ENCODE measurements around the gene KLHL13. TPM values are rescaled to one million over a fixed set of nuclear protein-coding genes. Genes with fewer than 3 reads are reported as not detected.
"Not testable (repeated sequence)": the region's sequence is repeated elsewhere in the genome, so short reads cannot be mapped to it uniquely, and the experiment has no call there.

The KLHL13 gene
- polyA plus RNA-seq, 2 donors, result 1.6 to 3.0 TPM

GRCh38 chrX:118047446-118048186 is 69.0 kb downstream of the KLHL13 start:
- 52 to 59% methylated on average over 4 of the region's 4 CpGs for WGBS, 2 donors

DNA sequence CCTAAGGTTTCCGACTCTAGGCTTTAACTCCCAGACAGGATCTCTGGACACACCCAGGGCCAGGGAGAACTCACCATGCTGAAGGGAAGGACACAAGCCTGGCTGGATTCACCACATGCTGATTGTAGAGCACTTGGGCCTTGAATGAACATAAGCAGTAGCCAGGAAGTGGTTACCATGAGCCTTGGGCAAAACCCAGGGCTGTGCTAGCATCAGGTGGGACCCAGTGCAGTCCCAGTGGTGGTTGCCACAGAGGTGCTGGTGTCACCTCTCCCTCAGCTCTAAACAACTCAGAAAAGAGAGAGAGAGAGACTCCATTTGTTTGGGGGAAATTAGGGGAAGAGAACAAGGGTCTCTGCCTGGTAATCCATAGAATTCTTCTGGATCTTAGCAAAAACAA is 77.0 kb downstream of the KLHL13 start:
- Histone ChIP-seq H3K27me3 (ENCODE audit: control insufficient read depth in 1 of 2, insufficient read depth in 2 of 2, low read length in 2 of 2) (no peaks in the 10 kb centered on the region), H3K9me3 (ENCODE audit: control insufficient read depth in 2 of 2, insufficient read depth in 1 of 2, low read depth in 1 of 2, low read length in 1 of 2) (no peaks in the 10 kb centered on the region), H3K36me3 (ENCODE audit: control insufficient read depth in 2 of 2, insufficient read depth in 2 of 2, low read length in 1 of 2) (no peaks in the 10 kb centered on the region), H3K27ac (ENCODE audit: low read depth in 2 of 2, low read length in 1 of 2) (no peak overlapping the region), H3K4me3 (ENCODE audit: low read depth in 1 of 2, low read length in 2 of 2) (no peak overlapping the region), H3K4me1 (ENCODE audit: control insufficient read depth in 2 of 2, insufficient read depth in 2 of 2, low read length in 1 of 2) (no peaks in the 10 kb centered on the region)
- WGBS, 2 donors, result 88 to 97% methylated on average over 1 of the region's 1 CpG

More at GRCh38 chrX:118047446-118048186, 69.0 kb downstream of the KLHL13 start:
- Histone ChIP-seq H3K27me3 (ENCODE audit: control insufficient read depth in 1 of 2, insufficient read depth in 2 of 2, low read length in 2 of 2) (no peaks in the 10 kb centered on the region), H3K9me3 (ENCODE audit: control insufficient read depth in 2 of 2, insufficient read depth in 1 of 2, low read depth in 1 of 2, low read length in 1 of 2) (no peaks in the 10 kb centered on the region), H3K27ac (ENCODE audit: low read depth in 2 of 2, low read length in 1 of 2) (no peak overlapping the region), H3K4me3 (ENCODE audit: low read depth in 1 of 2, low read length in 2 of 2) (no peak overlapping the region), H3K36me3 (ENCODE audit: control insufficient read depth in 2 of 2, insufficient read depth in 2 of 2, low read length in 1 of 2) (no peaks in the 10 kb centered on the region), H3K4me1 (ENCODE audit: control insufficient read depth in 2 of 2, insufficient read depth in 2 of 2, low read length in 1 of 2) (no peaks in the 10 kb centered on the region)

GRCh38 chrX:118038614-118039365 is 77.8 kb downstream of the KLHL13 start:
- H3K27ac ChIP-seq (ENCODE audit: low read depth in 2 of 2, low read length in 1 of 2), result no peak overlapping the region
- WGBS, 2 donors, result 69 to 79% methylated on average over 3 of the region's 3 CpGs

GRCh38 chrX:118026631-118027030 is 90.0 kb downstream of the KLHL13 start:
- H3K27me3 ChIP-seq (ENCODE audit: control insufficient read depth in 1 of 2, insufficient read depth in 2 of 2, low read length in 2 of 2), result no peaks in the 10 kb centered on the region
- no peaks in the 10 kb centered on the region for H3K9me3 ChIP-seq (ENCODE audit: control insufficient read depth in 2 of 2, insufficient read depth in 1 of 2, low read depth in 1 of 2, low read length in 1 of 2)
- H3K4me1 ChIP-seq (ENCODE audit: control insufficient read depth in 2 of 2, insufficient read depth in 2 of 2, low read length in 1 of 2), result no peaks in the 10 kb centered on the region
- H3K4me3 ChIP-seq (ENCODE audit: low read depth in 1 of 2, low read length in 2 of 2), result no peak overlapping the region
- WGBS, 2 donors, result 59 to 76% methylated on average over 1 of the region's 1 CpG
- no peak overlapping the region for H3K27ac ChIP-seq (ENCODE audit: low read depth in 2 of 2, low read length in 1 of 2)
- H3K36me3 ChIP-seq (ENCODE audit: control insufficient read depth in 2 of 2, insufficient read depth in 2 of 2, low read length in 1 of 2), result no peaks in the 10 kb centered on the region

More at GRCh38 chrX:118038614-118039365, 77.8 kb downstream of the KLHL13 start:
- H3K36me3 ChIP-seq (ENCODE audit: control insufficient read depth in 2 of 2, insufficient read depth in 2 of 2, low read length in 1 of 2), result no peaks in the 10 kb centered on the region
- H3K27me3 ChIP-seq (ENCODE audit: control insufficient read depth in 1 of 2, insufficient read depth in 2 of 2, low read length in 2 of 2), result no peaks in the 10 kb centered on the region
- no peaks in the 10 kb centered on the region for H3K4me1 ChIP-seq (ENCODE audit: control insufficient read depth in 2 of 2, insufficient read depth in 2 of 2, low read length in 1 of 2)
- no peaks in the 10 kb centered on the region for H3K9me3 ChIP-seq (ENCODE audit: control insufficient read depth in 2 of 2, insufficient read depth in 1 of 2, low read depth in 1 of 2, low read length in 1 of 2)
- H3K4me3 ChIP-seq (ENCODE audit: low read depth in 1 of 2, low read length in 2 of 2), result no peak overlapping the region

GRCh38 chrX:118025226-118025625 is 91.4 kb downstream of the KLHL13 start:
- Histone ChIP-seq H3K9me3 (ENCODE audit: control insufficient read depth in 2 of 2, insufficient read depth in 1 of 2, low read depth in 1 of 2, low read length in 1 of 2) (no peaks in the 10 kb centered on the region), H3K27me3 (ENCODE audit: control insufficient read depth in 1 of 2, insufficient read depth in 2 of 2, low read length in 2 of 2) (no peaks in the 10 kb centered on the region)
- WGBS, 2 donors, result 57 to 77% methylated on average over 4 of the region's 4 CpGs

GRCh38 chrX:118024482-118024881 is 92.1 kb downstream of the KLHL13 start:
- Histone ChIP-seq H3K27me3 (ENCODE audit: control insufficient read depth in 1 of 2, insufficient read depth in 2 of 2, low read length in 2 of 2) (no peaks in the 10 kb centered on the region), H3K27ac (ENCODE audit: low read depth in 2 of 2, low read length in 1 of 2) (no peak overlapping the region), H3K4me3 (ENCODE audit: low read depth in 1 of 2, low read length in 2 of 2) (no peak overlapping the region), H3K9me3 (ENCODE audit: control insufficient read depth in 2 of 2, insufficient read depth in 1 of 2, low read depth in 1 of 2, low read length in 1 of 2) (no peaks in the 10 kb centered on the region), H3K36me3 (ENCODE audit: control insufficient read depth in 2 of 2, insufficient read depth in 2 of 2, low read length in 1 of 2) (no peaks in the 10 kb centered on the region), H3K4me1 (ENCODE audit: control insufficient read depth in 2 of 2, insufficient read depth in 2 of 2, low read length in 1 of 2) (no peaks in the 10 kb centered on the region)
- WGBS, 2 donors, result 36 to 59% methylated on average over 1 of the region's 1 CpG

More at GRCh38 chrX:118025226-118025625, 91.4 kb downstream of the KLHL13 start:
- no peaks in the 10 kb centered on the region for H3K36me3 ChIP-seq (ENCODE audit: control insufficient read depth in 2 of 2, insufficient read depth in 2 of 2, low read length in 1 of 2)
- H3K4me1 ChIP-seq (ENCODE audit: control insufficient read depth in 2 of 2, insufficient read depth in 2 of 2, low read length in 1 of 2), result no peaks in the 10 kb centered on the region
- no peak overlapping the region for H3K4me3 ChIP-seq (ENCODE audit: low read depth in 1 of 2, low read length in 2 of 2)
- H3K27ac ChIP-seq (ENCODE audit: low read depth in 2 of 2, low read length in 1 of 2), result no peak overlapping the region

DNA sequence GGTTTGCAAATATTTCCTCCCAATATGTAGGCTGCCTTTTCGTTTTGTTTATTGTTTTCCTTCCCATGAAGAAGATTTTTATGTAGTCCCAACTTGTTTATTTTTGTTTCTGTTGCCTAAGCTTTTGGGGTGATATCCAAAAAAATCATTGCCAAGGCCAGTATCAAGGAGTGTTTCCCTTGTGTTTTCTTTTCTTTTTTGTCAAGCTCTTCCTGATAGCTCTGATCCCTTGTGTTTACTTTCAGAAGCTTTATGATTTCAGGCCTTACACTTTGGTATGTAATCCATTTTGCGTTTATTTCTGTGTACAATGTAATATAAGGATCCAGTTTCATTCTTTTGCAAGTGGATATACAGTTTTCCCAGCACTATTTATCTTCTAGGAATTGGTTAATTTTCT is 93.9 kb downstream of the KLHL13 start:
- no peaks in the 10 kb centered on the region for H3K4me1 ChIP-seq (ENCODE audit: control insufficient read depth in 2 of 2, insufficient read depth in 2 of 2, low read length in 1 of 2)
- no peak overlapping the region for H3K4me3 ChIP-seq (ENCODE audit: low read depth in 1 of 2, low read length in 2 of 2)
- 42 to 49% methylated on average over 2 of the region's 2 CpGs for WGBS, 2 donors
- H3K27me3 ChIP-seq (ENCODE audit: control insufficient read depth in 1 of 2, insufficient read depth in 2 of 2, low read length in 2 of 2), result no peaks in the 10 kb centered on the region
- H3K27ac ChIP-seq (ENCODE audit: low read depth in 2 of 2, low read length in 1 of 2), result no peak overlapping the region
- no peaks in the 10 kb centered on the region for H3K36me3 ChIP-seq (ENCODE audit: control insufficient read depth in 2 of 2, insufficient read depth in 2 of 2, low read length in 1 of 2)
- no peaks in the 10 kb centered on the region for H3K9me3 ChIP-seq (ENCODE audit: control insufficient read depth in 2 of 2, insufficient read depth in 1 of 2, low read depth in 1 of 2, low read length in 1 of 2)

DNA sequence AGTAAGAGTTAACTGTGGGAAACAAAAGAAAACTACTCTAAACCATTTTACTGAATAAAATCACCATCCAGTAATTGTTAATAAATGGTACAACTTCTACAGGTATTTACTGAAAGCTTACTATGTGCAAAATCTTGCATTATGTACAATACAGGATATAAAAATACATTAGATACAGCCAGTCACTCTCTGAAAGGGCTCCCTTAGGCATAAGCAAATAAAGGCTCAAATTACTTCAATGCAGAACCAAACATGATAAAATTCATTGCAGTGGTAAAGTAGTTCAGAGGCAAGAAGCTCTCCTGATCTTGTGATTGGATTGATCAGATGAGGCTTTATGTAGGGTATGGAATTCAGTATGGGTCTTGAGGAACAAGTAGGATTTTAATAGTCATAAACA is 100.2 kb downstream of the KLHL13 start:
- no peaks in the 10 kb centered on the region for H3K4me1 ChIP-seq (ENCODE audit: control insufficient read depth in 2 of 2, insufficient read depth in 2 of 2, low read length in 1 of 2)
- no peaks in the 10 kb centered on the region for H3K36me3 ChIP-seq (ENCODE audit: control insufficient read depth in 2 of 2, insufficient read depth in 2 of 2, low read length in 1 of 2)
- no peaks in the 10 kb centered on the region for H3K27me3 ChIP-seq (ENCODE audit: control insufficient read depth in 1 of 2, insufficient read depth in 2 of 2, low read length in 2 of 2)
- no peak overlapping the region for H3K27ac ChIP-seq (ENCODE audit: low read depth in 2 of 2, low read length in 1 of 2)
- no peaks in the 10 kb centered on the region for H3K9me3 ChIP-seq (ENCODE audit: control insufficient read depth in 2 of 2, insufficient read depth in 1 of 2, low read depth in 1 of 2, low read length in 1 of 2)
- no peak overlapping the region for H3K4me3 ChIP-seq (ENCODE audit: low read depth in 1 of 2, low read length in 2 of 2)

GRCh38 chrX:118002417-118002816 is 114.2 kb downstream of the KLHL13 start:
- not testable (repeated sequence) for H3K9me3 ChIP-seq (ENCODE audit: control insufficient read depth in 2 of 2, insufficient read depth in 1 of 2, low read depth in 1 of 2, low read length in 1 of 2); H3K4me3 ChIP-seq (ENCODE audit: low read depth in 1 of 2, low read length in 2 of 2); H3K36me3 ChIP-seq (ENCODE audit: control insufficient read depth in 2 of 2, insufficient read depth in 2 of 2, low read length in 1 of 2); H3K27me3 ChIP-seq (ENCODE audit: control insufficient read depth in 1 of 2, insufficient read depth in 2 of 2, low read length in 2 of 2); H3K27ac ChIP-seq (ENCODE audit: low read depth in 2 of 2, low read length in 1 of 2); H3K4me1 ChIP-seq (ENCODE audit: control insufficient read depth in 2 of 2, insufficient read depth in 2 of 2, low read length in 1 of 2)
- 89 to 97% methylated on average over 6 of the region's 6 CpGs for WGBS, 2 donors

- no peaks in the 10 kb centered on the region for H3K9me3 ChIP-seq (ENCODE audit: control insufficient read depth in 2 of 2, insufficient read depth in 1 of 2, low read depth in 1 of 2, low read length in 1 of 2)
- no peak overlapping the region for H3K27ac ChIP-seq (ENCODE audit: low read depth in 2 of 2, low read length in 1 of 2)
- no peak overlapping the region for H3K4me3 ChIP-seq (ENCODE audit: low read depth in 1 of 2, low read length in 2 of 2)
- no peaks in the 10 kb centered on the region for H3K27me3 ChIP-seq (ENCODE audit: control insufficient read depth in 1 of 2, insufficient read depth in 2 of 2, low read length in 2 of 2)
- no peaks in the 10 kb centered on the region for H3K36me3 ChIP-seq (ENCODE audit: control insufficient read depth in 2 of 2, insufficient read depth in 2 of 2, low read length in 1 of 2)
- no peaks in the 10 kb centered on the region for H3K4me1 ChIP-seq (ENCODE audit: control insufficient read depth in 2 of 2, insufficient read depth in 2 of 2, low read length in 1 of 2)
Measured at GRCh38 chrX:118000518-118000917, 116.1 kb downstream of the KLHL13 start.

Data from esophagus (tissue), 2 donors.